ENCODE results near the gene DMRTC2.

- no peak for TF ChIP-seq FOSL2 (IDR thresholded peaks at IDR 0.05; ENCODE audit: borderline replicate concordance, low read depth)
- TF ChIP-seq CHD2 (IDR thresholded peaks at IDR 0.05; ENCODE audit: low read length, partially characterized antibody) = no peak
- TF ChIP-seq GATA2 (CRISPR knock-in tag; IDR thresholded peaks at IDR 0.05) = no peak
- TF ChIP-seq POLR2AphosphoS5 (IDR thresholded peaks at IDR 0.05; ENCODE audit: low read depth, low read length) = no peak
- no peak for TF ChIP-seq RFX5 (IDR thresholded peaks at IDR 0.05; ENCODE audit: low read length)
- TF ChIP-seq, protein P1, sequence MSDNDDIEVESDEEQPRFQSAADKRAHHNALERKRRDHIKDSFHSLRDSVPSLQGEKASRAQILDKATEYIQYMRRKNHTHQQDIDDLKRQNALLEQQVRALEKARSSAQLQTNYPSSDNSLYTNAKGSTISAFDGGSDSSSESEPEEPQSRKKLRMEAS (IDR thresholded peaks at IDR 0.05; ENCODE audit: low read depth) = no peak
- TF ChIP-seq TAF1 (IDR thresholded peaks at IDR 0.05; ENCODE audit: borderline replicate concordance, low read depth, low read length) = no peak
- TF ChIP-seq, protein P2, sequence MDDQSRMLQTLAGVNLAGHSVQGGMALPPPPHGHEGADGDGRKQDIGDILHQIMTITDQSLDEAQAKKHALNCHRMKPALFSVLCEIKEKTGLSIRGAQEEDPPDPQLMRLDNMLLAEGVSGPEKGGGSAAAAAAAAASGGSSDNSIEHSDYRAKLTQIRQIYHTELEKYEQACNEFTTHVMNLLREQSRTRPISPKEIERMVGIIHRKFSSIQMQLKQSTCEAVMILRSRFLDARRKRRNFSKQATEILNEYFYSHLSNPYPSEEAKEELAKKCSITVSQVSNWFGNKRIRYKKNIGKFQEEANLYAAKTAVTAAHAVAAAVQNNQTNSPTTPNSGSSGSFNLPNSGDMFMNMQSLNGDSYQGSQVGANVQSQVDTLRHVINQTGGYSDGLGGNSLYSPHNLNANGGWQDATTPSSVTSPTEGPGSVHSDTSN (IDR thresholded peaks at IDR 0.05) = no peak
- no peak for TF ChIP-seq RAD21 (IDR thresholded peaks at IDR 0.05; ENCODE audit: low read length)
Observed at GRCh38 chr19:41868120-41868988, 23.5 kb downstream of the DMRTC2 start.

Measured in SK-N-SH (cell line).